K562 (cell line): ENCODE measurements around the gene KYAT1. TPM values are rescaled to one million over a fixed set of nuclear protein-coding genes. Genes with fewer than 3 reads are reported as not detected.

Experiments used
- CREBBP ChIP-seq: IDR thresholded peaks from one replicate; pipeline ENCODE4 v1.6.1; 2012; ENCODE audit warnings: low read depth, mild to moderate bottlenecking, control low read depth, inconsistent platforms, low read length
- DDX20 ChIP-seq: fragments of 450-650 bp; IDR thresholded peaks from 2 replicates; pipeline ENCODE4 v1.6.1; 2016; ENCODE audit warnings: missing genetic modification characterization, low read depth, mild to moderate bottlenecking, missing compliant biosample characterization, moderate library complexity
- ELF1 ChIP-seq: fragments of 200-800 bp; sonication (Bioruptor generic); IDR thresholded peaks from 2 replicates; pipeline ENCODE4 v1.6.1; 2016; ENCODE audit warnings: missing genetic modification characterization, missing compliant biosample characterization
- EZH2 ChIP-seq: IDR thresholded peaks from 2 replicates; pipeline ENCODE4 v1.6.1; 2012; ENCODE audit warnings: low read depth, mild to moderate bottlenecking, inconsistent platforms, low read length, borderline replicate concordance
- FOXK2 ChIP-seq, 2 experiments: fragments of 450-650 bp; IDR thresholded peaks in 1 of 2; conservative IDR thresholded peaks in 1 of 2; 2 replicates each; pipeline ENCODE4 v1.6.1; 2016; ENCODE audit warnings: low read depth in 2 of 2, mild to moderate bottlenecking in 1 of 2
- FUS ChIP-seq: fragments of 200-400 bp; formaldehyde crosslinking; optimal IDR thresholded peaks from 2 replicates; pipeline ENCODE3; 2017; ENCODE audit warnings: low read depth, low read length
- MBD2 ChIP-seq: sonication (generic); IDR thresholded peaks from 2 replicates; pipeline ENCODE4 v1.6.1; 2016; ENCODE audit warnings: low read depth, borderline replicate concordance
- SREBF1 ChIP-seq: fragments of 150-350 bp; IDR thresholded peaks from 2 replicates; pipeline ENCODE4 v1.6.1; 2014; ENCODE audit warnings: antibody characterized with exemption, low read depth, low read length, borderline replicate concordance
- SRF ChIP-seq, 2 experiments: fragments of 250-450, 450-650 bp in 1 of 2; sonication (Bioruptor Pico) in 1 of 2; sonication (generic) in 1 of 2; formaldehyde crosslinking; IDR thresholded peaks; 2 replicates each; pipeline versions ENCODE4 v1.5.0 to v1.5.1; 2020 to 2022; ENCODE audit warnings: mild to moderate bottlenecking in 1 of 2, missing genetic modification reagents in 1 of 2
- SUPT5H ChIP-seq: fragments of 450-650 bp; IDR thresholded peaks from 2 replicates; pipeline ENCODE4 v1.6.1; 2016
- ZNF165 ChIP-seq: fragments of 250-450 bp; sonication (Bioruptor Pico); IDR thresholded peaks from 2 replicates; pipeline ENCODE4 v1.4.0; 2020; ENCODE audit warnings: borderline replicate concordance
- ZNF384 ChIP-seq: IDR thresholded peaks from 2 replicates; pipeline ENCODE4 v1.6.1; 2012; ENCODE audit warnings: low read depth, low read length, improper control_type of control experiment
- ZNF609 ChIP-seq: sonication (generic); formaldehyde crosslinking; IDR thresholded peaks from 2 replicates; pipeline ENCODE4 v1.8.1; 2023; ENCODE audit warnings: missing genetic modification reagents, mild to moderate bottlenecking, borderline replicate concordance
- polyA plus RNA-seq, 8 experiments: library from polyadenylated mRNA; depleted of rRNA in 4 of 8; stranded (reverse) in 5 of 8; unstranded in 3 of 8; fragments of >200 nt; fragmentation: Nextera tagmentation in 2 of 8; fragmentation: Illumina TruSeq in 1 of 8; extraction: Ambion mirVana in 2 of 8; extraction: Trizol in 1 of 8; gene quantifications; 2 replicates each; pipeline versions ENCODE4 v1.2.1 to v1.2.3, GENCODE V29; 2011 to 2014; ENCODE audit warnings: inconsistent platforms in 1 of 8, missing spikeins in 1 of 8
- total RNA-seq, 7 experiments: library from RNA; depleted of rRNA in 6 of 7; stranded (reverse); fragments of >200 nt in 6 of 7; fragmentation: Illumina TruSeq in 2 of 7; extraction: Trizol in 2 of 7; gene quantifications; 2 replicates each; pipeline versions ENCODE4 v1.2.1 to v1.2.3, GENCODE V29; 2011 to 2021; ENCODE audit warnings: low replicate concordance in 1 of 7
- TF ChIP-seq, protein P1 (sequence below): fragments of 250-450 bp; sonication (Bioruptor Pico); IDR thresholded peaks from 2 replicates; pipeline ENCODE4 v1.4.0; 2020; ENCODE audit warnings: borderline replicate concordance
- TF ChIP-seq, protein P2 (sequence below): sonication (generic); formaldehyde crosslinking; IDR thresholded peaks from 2 replicates; pipeline ENCODE4 v1.8.0; 2022; ENCODE audit warnings: mild to moderate bottlenecking, low read depth, missing genetic modification reagents
- TF ChIP-seq, protein P3 (sequence below): sonication (generic); formaldehyde crosslinking; IDR thresholded peaks from 2 replicates; pipeline ENCODE4 v1.5.0; 2020; ENCODE audit warnings: missing genetic modification reagents
- TF ChIP-seq, protein P4 (sequence below): fragments of 200-800 bp; sonication (Bioruptor generic); IDR thresholded peaks from 2 replicates; pipeline ENCODE4 v1.6.1; 2017; ENCODE audit warnings: missing genetic modification characterization, missing compliant biosample characterization

The KYAT1 gene
- total and polyA plus RNA-seq, 9 of the 15 experiments (the other 6 are each of a cell fraction or from before 2014, with no cell fraction given) = 6.4 to 16.8 (median 11.1) TPM

GRCh38 chr9:128845186-128845931 lies 36.4 kb downstream of the KYAT1 start (continued):
- TF ChIP-seq, protein P1, sequence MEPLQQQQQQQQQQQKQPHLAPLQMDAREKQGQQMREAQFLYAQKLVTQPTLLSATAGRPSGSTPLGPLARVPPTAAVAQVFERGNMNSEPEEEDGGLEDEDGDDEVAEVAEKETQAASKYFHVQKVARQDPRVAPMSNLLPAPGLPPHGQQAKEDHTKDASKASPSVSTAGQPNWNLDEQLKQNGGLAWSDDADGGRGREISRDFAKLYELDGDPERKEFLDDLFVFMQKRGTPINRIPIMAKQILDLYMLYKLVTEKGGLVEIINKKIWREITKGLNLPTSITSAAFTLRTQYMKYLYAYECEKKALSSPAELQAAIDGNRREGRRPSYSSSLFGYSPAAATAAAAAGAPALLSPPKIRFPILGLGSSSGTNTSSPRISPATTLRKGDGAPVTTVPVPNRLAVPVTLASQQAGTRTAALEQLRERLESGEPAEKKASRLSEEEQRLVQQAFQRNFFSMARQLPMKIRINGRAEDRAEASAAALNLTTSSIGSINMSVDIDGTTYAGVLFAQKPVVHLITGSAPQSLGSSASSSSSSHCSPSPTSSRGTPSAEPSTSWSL (CRISPR knock-in tag) = no peak
- TF ChIP-seq ZNF609 (CRISPR knock-in tag) (no peak), DDX20 (tag) (no peak), FUS (no peak), ZNF384 (no peak), EZH2 (no peak), FOXK2 (conservative IDR thresholded peaks at IDR 0.05 in 1 of 2, IDR thresholded peaks at IDR 0.05 in 1 of 2; ENCODE audit: low read depth in 2 of 2) (peak; percentile 60 to 73; a peak in 3 of 4 replicates), ZNF165 (CRISPR knock-in tag) (no peak), ELF1 (tag) (no peak), SUPT5H (no peak), MBD2 (0 out of 2 replicates have a peak, but pooled peaks have one; percentile 34), CREBBP (no peak), SREBF1 (no peak), SRF (CRISPR knock-in tag; IDR thresholded peaks at IDR 0.05) (no peak)
- TF ChIP-seq, protein P2, sequence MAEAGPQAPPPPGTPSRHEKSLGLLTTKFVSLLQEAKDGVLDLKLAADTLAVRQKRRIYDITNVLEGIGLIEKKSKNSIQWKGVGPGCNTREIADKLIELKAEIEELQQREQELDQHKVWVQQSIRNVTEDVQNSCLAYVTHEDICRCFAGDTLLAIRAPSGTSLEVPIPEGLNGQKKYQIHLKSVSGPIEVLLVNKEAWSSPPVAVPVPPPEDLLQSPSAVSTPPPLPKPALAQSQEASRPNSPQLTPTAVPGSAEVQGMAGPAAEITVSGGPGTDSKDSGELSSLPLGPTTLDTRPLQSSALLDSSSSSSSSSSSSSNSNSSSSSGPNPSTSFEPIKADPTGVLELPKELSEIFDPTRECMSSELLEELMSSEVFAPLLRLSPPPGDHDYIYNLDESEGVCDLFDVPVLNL (CRISPR knock-in tag) = 0 out of 2 replicates have a peak, but pooled peaks have one; percentile 12
- TF ChIP-seq, protein P3, sequence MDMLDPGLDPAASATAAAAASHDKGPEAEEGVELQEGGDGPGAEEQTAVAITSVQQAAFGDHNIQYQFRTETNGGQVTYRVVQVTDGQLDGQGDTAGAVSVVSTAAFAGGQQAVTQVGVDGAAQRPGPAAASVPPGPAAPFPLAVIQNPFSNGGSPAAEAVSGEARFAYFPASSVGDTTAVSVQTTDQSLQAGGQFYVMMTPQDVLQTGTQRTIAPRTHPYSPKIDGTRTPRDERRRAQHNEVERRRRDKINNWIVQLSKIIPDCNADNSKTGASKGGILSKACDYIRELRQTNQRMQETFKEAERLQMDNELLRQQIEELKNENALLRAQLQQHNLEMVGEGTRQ (CRISPR knock-in tag) = no peak
- TF ChIP-seq, protein P4, sequence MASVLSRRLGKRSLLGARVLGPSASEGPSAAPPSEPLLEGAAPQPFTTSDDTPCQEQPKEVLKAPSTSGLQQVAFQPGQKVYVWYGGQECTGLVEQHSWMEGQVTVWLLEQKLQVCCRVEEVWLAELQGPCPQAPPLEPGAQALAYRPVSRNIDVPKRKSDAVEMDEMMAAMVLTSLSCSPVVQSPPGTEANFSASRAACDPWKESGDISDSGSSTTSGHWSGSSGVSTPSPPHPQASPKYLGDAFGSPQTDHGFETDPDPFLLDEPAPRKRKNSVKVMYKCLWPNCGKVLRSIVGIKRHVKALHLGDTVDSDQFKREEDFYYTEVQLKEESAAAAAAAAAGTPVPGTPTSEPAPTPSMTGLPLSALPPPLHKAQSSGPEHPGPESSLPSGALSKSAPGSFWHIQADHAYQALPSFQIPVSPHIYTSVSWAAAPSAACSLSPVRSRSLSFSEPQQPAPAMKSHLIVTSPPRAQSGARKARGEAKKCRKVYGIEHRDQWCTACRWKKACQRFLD (CRISPR knock-in tag) = no peak
